NB4 (cell line): ENCODE data around the gene MAP3K1.

Experiments used
- TF ChIP-seq, protein P1 (sequence below): IDR thresholded peaks from one replicate; pipeline ENCODE4 v1.5.1; 2012; ENCODE audit warnings: low read depth, low read length
- TF ChIP-seq, protein P2 (sequence below): IDR thresholded peaks from 2 replicates; pipeline ENCODE4 v1.6.1; 2011; ENCODE audit warnings: low read depth, low read length

DNA sequence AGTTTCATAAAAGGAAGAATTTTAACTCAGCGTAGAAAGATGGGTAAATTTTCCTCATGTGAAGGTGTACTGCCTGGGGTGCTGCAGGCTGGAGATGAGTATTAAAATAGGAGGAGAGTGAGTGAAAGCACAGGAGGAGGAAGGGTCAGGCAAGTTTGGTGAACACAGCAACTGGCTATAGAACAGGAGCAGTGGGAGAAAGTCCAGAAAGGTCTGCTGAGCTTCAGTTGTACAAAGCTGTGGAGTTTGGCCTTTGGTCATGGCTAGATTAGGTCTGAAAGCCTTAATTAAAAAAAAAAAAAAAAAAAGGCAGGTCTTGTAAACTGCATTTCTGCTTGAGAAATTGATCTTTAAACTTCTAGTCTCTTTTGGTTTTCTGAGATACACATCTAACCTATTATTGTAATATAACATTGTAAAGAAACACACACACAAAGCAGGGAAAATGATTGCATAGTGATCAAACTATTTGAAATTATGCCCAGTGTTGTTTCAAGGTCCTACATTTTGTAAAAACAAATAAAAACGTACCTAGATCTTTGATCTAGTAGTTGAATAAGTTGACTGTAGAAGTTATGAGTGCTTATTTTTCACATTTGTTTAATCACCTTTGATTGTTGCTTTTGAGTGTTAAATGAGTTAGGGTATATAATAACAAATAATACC, 43.6 kb downstream of the MAP3K1 start:
- TF ChIP-seq, protein P1, sequence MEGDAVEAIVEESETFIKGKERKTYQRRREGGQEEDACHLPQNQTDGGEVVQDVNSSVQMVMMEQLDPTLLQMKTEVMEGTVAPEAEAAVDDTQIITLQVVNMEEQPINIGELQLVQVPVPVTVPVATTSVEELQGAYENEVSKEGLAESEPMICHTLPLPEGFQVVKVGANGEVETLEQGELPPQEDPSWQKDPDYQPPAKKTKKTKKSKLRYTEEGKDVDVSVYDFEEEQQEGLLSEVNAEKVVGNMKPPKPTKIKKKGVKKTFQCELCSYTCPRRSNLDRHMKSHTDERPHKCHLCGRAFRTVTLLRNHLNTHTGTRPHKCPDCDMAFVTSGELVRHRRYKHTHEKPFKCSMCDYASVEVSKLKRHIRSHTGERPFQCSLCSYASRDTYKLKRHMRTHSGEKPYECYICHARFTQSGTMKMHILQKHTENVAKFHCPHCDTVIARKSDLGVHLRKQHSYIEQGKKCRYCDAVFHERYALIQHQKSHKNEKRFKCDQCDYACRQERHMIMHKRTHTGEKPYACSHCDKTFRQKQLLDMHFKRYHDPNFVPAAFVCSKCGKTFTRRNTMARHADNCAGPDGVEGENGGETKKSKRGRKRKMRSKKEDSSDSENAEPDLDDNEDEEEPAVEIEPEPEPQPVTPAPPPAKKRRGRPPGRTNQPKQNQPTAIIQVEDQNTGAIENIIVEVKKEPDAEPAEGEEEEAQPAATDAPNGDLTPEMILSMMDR: no peak
- TF ChIP-seq, protein P2, sequence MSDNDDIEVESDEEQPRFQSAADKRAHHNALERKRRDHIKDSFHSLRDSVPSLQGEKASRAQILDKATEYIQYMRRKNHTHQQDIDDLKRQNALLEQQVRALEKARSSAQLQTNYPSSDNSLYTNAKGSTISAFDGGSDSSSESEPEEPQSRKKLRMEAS: no peak
